HepG2 (cell line): ENCODE data around the gene ARHGEF39. TPM values are rescaled to one million over a fixed set of nuclear protein-coding genes. Genes with fewer than 3 reads are reported as not detected.

Source experiments
- NFAT5 ChIP-seq: sonication (generic); formaldehyde crosslinking; IDR thresholded peaks from 2 replicates; pipeline ENCODE4 v1.4.0; 2020; ENCODE audit warnings: missing genetic modification reagents
- ZNF17 ChIP-seq: sonication (generic); formaldehyde crosslinking; IDR thresholded peaks from 2 replicates; pipeline ENCODE4 v1.5.0; 2020; ENCODE audit warnings: mild to moderate bottlenecking, missing genetic modification reagents
- polyA plus RNA-seq, 8 experiments: library from polyadenylated mRNA; depleted of rRNA in 3 of 8; stranded (reverse) in 7 of 8; unstranded in 1 of 8; fragments of >200 nt; fragmentation: Illumina TruSeq in 4 of 8; extraction: Trizol in 4 of 8; gene quantifications; 2 replicates each; pipeline versions ENCODE4 v1.2.1 to v1.2.3, GENCODE V29; 2011 to 2016; ENCODE audit warnings: low read depth in 4 of 8, missing spikeins in 1 of 8, mixed read lengths in 1 of 8; ENCODE audit not compliant: insufficient read depth in 1 of 8
- total RNA-seq, 5 experiments: library from RNA; depleted of rRNA; stranded (reverse); fragments of >200 nt; fragmentation: Illumina TruSeq; extraction: Trizol; gene quantifications; 2 replicates each; pipeline ENCODE4 v1.2.3, GENCODE V29; 2016; ENCODE audit warnings: low read depth in 1 of 5
- TF ChIP-seq, protein P1 (sequence below): fragments of 450-650 bp; IDR thresholded peaks from 2 replicates; pipeline ENCODE4 v1.6.1; 2017; ENCODE audit warnings: mild to moderate bottlenecking

Gene ARHGEF39
- total and polyA plus RNA-seq, 2 of the 13 experiments (the other 11 are each of a cell fraction or from before 2014, with no cell fraction given), result 11.2 to 12.3 TPM

- no peak for TF ChIP-seq NFAT5
- TF ChIP-seq ZNF17 (CRISPR knock-in tag), result no peak
- TF ChIP-seq, protein P1, sequence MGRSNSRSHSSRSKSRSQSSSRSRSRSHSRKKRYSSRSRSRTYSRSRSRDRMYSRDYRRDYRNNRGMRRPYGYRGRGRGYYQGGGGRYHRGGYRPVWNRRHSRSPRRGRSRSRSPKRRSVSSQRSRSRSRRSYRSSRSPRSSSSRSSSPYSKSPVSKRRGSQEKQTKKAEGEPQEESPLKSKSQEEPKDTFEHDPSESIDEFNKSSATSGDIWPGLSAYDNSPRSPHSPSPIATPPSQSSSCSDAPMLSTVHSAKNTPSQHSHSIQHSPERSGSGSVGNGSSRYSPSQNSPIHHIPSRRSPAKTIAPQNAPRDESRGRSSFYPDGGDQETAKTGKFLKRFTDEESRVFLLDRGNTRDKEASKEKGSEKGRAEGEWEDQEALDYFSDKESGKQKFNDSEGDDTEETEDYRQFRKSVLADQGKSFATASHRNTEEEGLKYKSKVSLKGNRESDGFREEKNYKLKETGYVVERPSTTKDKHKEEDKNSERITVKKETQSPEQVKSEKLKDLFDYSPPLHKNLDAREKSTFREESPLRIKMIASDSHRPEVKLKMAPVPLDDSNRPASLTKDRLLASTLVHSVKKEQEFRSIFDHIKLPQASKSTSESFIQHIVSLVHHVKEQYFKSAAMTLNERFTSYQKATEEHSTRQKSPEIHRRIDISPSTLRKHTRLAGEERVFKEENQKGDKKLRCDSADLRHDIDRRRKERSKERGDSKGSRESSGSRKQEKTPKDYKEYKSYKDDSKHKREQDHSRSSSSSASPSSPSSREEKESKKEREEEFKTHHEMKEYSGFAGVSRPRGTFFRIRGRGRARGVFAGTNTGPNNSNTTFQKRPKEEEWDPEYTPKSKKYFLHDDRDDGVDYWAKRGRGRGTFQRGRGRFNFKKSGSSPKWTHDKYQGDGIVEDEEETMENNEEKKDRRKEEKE, result no peak
Measured at GRCh38 chr9:35658968-35659220, 6.1 kb downstream of the ARHGEF39 start (continued).
